NCI-H510A (cell line): ENCODE results near the gene PGM2L1.

ENCODE experiments used
- DNase-seq: peaks from one replicate; lab custom pipeline; 2025; lab: John Stamatoyannopoulos, UW

The PGM2L1 gene

DNA sequence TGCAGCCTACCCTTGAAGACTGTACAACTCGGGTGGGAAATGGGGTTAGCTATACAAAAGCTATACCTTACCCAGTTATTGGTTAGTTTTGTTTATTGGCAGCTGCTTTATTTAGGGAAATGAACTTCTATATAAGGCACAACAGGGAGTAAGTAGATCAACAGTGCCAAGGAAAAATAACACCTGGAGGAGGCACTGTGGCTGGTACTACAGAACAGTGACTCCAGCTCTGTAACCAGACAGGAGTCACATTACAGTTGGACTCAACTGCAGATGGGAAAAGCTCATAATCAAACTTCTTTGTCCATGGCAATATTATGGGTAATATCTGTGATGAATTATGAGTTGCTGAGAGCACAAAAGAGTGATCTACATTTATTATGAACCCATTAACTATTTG, 100.7 kb downstream of the PGM2L1 start:
- DNase-seq = no peak

DNA sequence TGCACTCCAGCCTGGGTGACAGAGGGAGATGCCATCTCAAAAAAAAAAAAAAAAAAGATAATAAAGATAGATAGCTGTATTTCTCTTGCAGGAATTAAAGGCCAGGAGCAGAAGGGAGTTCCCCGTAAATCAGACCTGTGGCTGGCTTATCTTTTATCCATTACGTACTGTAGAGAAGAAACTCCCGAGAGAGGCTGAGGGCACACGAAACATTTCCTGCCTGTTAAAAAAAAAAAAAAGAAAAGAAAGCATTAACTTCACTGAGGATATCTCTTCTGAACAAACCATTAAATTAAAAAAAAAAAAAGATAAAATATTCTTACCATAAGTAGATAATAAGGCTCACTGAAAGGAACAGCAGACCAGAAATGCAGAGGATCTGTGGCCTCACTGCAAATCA, 109.3 kb downstream of the PGM2L1 start:
- no peak for DNase-seq

DNA sequence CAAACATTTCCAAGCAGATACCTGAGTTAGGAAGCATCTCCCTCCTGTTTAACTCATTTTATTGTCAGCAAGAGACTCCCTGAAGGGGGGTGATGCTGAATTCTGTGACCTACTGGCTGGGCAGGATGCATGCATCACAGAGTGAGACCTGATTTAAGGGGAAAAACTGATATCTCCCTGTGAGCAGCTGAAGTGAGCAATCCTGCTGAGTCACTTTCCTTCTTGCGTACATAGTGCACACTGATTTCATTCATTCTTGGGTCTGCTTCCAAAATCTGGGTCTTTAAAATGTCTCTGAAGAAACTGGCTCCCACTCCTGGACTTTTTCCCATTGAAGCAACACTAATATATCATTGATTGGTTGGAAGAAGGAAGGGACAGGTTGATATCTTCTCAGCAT, 110.1 kb downstream of the PGM2L1 start:
- DNase-seq = no peak

DNA sequence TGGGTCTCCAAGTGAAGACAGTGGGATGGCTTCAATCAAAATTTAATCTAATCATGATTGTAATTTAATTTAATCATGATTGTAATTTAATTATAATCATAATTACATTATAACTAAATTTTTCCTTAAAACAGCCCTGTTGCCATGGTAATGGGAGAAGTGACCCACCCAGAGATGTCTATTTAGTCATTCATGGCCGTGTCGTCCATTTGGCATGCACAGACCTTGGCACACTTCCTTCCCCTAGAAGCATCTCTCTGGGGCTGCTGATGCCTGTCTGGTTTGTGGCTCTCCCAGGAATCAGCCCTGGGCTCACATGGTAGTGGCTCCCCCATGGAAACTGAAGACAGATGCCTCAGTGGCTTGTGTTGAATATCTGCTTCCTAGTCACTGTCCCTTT, 113.8 kb downstream of the PGM2L1 start:
- no peak for DNase-seq

DNA sequence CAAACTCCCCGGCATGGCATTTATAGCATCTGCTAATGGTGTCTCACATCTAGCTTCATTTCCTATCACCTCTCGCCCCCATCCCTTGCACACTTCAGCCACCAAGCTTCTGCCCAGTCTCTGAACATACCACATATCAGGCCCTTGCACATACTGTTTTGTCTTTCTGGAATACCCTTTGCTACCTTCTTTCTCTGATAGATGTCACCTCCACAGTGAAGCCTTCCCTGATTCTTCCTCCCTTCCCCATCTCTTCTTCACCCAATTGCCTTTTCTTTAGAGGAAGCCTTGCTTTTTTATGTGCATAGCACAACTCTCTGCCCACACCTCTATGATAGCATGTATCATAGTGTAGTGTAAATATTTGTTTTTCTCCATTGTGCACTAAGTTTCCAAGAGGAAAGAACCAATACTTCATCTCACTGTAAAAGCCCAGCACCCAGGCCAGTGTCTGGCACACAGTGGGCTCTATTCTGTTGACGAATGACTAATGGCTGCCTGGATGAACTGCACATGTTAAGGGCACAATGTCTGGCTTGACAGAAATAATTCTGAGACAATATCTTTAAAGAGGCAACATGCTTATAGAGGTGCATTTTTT, 114.6 kb downstream of the PGM2L1 start:
- no peak for DNase-seq

DNA sequence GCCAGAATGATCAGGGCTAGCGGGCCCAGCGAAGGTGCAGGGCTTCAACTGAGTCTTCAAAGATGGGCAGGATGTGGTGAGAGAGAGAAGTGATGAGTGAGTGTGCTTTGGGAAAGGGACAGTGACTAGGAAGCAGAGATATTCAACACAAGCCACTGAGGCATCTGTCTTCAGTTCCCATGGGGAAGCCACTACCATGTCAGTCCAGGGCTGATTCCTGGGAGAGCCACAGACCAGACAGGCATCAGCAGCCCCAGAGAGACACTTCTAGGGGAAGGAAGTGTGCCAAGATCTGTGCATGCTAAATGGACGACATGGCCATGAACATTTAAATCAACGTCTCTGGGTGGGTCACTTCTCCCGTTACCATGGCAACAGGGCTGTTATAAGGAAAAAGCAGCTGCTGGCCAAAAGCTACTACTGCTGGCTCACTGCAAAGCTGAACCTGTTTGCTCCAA, 115.3 kb downstream of the PGM2L1 start:
- DNase-seq = no peak

DNA sequence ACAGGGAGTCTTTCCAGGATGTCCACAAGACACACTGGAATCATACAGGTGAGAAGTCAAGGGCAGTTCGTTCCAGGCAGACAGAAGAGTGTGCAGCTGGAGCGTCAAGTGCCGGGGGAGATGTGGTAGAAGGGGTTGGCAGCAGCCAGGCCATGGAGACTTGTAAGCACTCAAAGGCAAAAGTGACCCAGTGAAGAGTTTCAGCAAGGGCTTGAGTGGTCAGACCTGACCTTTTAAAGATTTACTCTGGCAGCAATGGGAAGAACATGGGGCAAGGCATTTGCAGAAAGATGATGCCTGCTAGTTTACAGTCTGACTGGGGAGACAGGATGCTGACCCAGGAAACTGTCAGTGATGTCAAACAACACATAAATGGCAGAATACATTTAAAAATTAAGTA, 115.8 kb downstream of the PGM2L1 start:
- DNase-seq = peak; percentile 73

DNA sequence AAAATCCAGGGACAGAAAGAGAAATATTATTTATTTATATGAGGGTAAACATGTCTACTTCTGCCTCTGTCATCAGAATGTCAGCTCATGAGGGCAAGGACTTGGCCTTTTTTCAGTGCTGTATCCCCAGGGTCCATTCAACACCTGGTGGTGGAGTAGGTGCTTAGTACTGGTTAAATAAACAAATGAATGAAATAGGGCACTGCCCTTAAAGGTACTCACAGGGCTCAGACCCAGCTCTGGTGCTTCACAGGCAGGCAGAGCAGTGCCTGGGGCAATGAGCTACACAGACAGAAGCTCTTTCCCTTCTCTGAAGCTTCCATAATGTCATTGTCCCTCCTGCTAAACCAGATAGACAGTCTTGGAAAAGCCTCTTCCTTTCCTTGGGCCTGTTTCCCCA, 117.7 kb downstream of the PGM2L1 start:
- no peak for DNase-seq
